Kasumi-1 (cell line): Measurements from ENCODE around the gene CFI.

Experiments used
- DNase-seq, 2 experiments: peaks; one replicate each; lab custom pipeline; 2025; lab: John Stamatoyannopoulos, UW

CFI gene

DNA sequence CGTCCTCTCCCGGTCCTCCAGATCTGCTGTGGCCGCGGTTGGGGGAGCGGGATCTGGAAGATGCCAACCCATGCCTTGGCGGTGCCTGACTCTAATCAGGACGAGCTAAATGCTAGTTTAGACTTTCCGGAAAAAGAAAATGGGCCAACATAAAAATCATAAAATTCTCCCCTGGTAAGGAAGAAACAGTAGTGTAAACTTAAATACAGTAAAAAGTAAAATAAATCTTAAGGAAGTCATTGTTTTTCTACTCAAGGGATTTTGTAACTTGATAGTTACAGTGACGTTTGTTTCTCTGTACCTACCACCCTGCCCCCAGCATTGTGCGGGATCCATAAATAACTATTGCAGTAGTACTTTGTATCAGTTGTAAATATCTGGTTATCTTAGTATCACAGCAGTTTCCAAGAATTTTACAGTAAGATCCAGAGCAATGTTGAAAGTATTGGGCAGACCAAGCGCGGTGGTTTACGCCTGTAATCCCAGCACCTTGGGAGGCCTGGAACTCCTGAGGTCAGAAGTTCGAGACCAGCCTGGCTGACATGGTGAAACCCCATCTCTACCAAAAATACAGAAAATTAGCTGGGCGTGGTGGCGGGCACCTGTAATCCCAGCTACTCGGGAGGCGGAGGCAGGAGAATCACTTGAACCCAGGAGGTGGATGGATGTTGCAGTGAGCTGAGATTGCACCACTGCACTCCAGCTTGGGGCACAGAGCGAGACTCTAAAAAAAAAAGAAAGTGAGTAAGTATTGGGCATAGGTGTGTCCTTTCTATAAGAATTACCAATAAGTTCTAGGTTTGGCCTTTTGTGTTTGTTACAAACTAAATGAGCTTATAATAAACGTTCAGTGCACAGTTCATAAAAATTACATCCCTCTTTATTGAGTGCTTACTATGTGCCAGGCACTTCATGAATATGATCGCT, 70.9 kb downstream of the CFI start:
- no peak for DNase-seq

- peak; percentile 52 to 62 for DNase-seq
These were observed 71.8 kb downstream of the CFI start, which contains the start of gene PLA2G12A for GRCh38 chr4:109729718-109730618. PLA2G12A (minus strand) TSS chr4:109730070; CDS start chr4:109729809, 261 bp downstream.

DNA sequence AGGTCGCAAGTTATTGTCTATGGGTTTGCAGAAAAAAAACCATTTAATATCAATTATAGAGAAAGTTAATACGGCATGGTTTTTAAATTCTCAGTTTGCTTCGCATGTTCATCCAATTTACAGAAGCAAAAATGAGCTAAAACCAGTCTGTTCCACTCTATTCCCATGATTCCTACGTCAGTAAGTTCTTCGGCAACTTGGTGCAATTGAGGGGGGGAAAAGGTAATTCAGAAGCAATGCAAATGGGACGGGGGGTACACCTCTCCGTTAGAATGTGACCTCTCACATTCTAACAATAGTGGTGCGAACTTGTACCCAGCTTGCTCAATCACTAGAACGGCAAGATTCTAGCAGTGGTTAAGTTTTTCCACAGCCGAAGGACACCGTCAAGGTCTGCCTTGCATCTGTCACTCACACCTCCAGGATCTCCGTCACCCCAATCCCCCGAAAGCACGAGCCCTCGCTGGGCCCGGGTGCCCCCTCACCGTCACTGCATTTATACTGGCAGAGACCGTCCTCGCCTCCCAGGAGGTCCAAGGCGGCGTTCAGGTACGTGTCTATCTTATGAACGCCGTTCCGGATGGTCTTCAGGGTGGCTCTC, 72.6 kb downstream of the CFI start:
- peak; percentile 32 to 34 for DNase-seq

DNA sequence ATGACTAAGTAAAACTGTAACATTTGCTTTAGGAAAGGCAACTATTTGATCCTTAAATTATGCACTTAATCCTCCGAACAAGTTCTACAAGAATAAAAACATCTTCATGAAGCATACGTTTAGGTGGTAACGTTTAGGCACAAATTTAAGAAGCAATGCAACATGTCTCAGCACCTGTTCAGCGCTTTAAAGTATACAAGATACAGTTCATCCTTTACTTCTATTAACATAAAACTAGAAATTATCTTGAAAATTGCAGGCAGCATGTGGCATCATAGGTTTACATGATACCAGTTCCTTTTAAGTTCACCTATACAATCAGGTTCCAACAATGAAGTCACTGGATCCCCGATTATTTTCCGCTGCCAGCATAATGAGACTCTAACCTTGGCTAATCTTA, 73.4 kb downstream of the CFI start:
- DNase-seq: no peak

- DNase-seq: no peak
These were observed 78.7 kb downstream of the CFI start for GRCh38 chr4:109723110-109723509.

- no peak for DNase-seq
These were observed 79.4 kb downstream of the CFI start for GRCh38 chr4:109722357-109722756.

DNA sequence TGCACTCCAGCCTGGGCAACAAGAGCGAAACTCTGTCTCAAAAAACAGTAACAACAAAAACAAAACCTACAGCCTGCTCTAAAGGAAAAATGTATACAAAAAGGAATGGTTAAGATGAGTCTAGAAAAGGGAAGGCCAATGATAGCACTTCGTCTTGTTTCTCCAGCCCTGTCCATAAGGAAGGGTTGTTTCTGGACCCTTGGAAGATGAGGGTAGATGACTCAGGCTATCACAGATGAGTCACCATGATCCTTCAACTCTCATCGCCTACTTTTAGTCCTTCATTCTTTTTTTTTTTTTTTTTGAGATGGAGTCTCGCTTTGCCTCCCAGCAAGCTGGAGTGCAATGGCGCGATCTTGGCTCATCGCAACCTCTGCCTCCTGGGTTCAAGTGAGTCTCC, 80.8 kb downstream of the CFI start:
- no peak for DNase-seq

- no peak for DNase-seq
These were observed 82.2 kb downstream of the CFI start for GRCh38 chr4:109719604-109720003.

DNA sequence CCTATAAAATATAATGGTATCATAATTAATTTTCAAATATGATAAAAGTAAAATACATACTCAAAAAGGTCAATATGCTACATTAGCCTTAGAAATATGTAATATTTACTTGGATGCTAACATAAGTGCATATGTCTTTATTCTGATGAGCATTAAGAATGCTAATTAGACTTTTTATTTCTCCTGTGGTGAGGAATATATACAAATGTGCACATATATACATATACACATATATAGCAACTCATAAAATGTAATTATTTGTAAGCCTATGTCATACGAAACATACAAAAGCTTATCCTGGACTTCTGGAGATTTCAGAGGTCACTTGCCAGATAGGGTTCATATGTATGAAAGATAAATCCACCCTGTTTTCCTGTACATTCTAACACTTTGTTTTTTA, 83.0 kb downstream of the CFI start:
- no peak for DNase-seq

DNA sequence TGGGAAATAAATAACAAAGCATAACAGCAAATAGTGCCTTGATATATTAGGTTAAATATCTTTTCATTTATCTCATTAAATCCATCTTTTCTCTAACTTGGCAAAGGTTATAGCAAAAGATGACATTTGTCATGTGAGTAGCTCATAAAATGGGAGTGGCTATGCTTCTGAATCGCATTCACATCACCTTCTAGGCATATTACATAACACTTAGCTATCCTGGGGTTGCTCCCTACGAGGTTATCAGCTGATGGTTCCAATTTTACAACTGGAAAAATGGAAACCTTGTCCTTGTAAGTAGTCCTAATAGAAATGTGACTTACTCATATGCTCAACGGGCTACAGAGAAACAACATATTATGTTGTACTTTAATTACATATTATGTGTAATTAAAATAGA, 88.3 kb downstream of the CFI start:
- no peak for DNase-seq

DNA sequence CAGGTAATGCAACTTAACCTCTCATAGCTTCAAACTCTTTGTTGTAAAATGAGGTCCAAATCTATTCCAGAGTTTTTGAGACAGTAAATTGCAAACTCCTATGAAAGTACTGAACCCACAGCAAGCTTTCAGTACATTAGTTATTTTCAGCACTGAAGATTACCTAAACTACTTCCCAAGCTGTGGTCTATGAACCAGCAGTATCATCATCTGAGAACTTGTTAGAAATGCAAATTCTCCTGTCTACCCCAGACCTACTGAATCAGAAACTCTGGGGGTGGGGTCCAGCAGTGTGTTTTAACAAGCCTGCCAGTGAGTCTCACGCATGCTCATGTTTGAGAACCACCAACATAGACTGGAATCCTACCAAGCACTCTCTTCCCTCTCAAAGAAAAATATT, 92.8 kb downstream of the CFI start:
- DNase-seq: no peak

DNA sequence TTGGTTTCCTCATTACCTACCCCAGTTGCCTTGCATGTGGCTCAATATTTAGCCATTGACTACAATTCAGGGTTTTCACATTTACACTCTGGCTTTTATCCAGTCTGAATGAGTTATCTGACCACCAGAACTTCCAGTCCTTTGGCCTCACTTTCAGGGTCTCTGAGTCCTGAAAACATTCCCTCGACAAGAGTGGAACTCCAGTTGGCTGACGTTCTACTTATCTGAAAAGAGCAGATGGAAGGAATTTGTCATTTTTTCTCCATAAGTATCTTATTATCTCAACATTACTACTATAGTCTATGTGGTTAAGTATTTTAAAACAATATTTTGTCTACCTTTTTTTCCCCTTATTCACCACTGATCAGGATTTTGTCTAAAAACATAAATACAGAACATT, 93.4 kb downstream of the CFI start:
- DNase-seq: no peak

DNA sequence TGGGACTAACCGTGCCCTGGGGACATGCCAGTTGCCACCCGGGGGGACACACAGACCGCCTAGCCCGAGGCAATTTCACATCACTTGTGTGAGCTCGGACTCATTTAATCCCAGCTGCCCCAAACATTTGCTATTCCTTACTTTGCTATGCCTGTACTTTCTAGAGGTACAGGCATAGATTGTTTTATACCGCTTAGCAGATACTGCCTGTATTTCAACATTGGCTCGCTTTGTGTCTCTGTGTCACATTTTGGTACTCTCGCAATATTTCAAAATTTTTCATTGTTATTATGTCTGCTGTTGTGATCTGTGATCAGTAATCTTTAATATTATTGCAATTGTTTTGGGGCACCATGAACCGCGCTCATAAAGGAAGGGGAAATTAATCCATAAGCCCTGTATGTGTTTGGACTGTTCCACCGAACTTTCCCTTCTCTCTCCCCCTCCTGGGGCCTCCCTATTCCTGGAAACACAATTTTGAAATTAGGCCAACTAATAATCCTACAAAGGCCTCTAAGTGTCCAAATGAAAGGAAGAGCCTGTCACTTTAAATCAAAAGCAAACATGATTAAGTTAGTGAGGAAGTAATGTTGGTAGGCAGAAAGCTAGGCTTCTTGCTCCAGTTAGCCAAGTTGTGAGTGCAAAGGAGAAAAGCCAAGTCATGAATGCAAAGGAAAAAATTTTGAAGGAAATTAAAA, 98.0 kb downstream of the CFI start:
- peak; percentile 68 to 70 for DNase-seq

- peak; percentile 77 to 79 for DNase-seq
These were observed 98.7 kb downstream of the CFI start, which contains the start of gene CASP6 for GRCh38 chr4:109702950-109703663. CASP6 (minus strand) TSS chr4:109703445; CDS start chr4:109703395, 50 bp downstream.

- DNase-seq: peak; percentile 26 to 29
These were observed 100.0 kb downstream of the CFI start for GRCh38 chr4:109701566-109702410.

DNA sequence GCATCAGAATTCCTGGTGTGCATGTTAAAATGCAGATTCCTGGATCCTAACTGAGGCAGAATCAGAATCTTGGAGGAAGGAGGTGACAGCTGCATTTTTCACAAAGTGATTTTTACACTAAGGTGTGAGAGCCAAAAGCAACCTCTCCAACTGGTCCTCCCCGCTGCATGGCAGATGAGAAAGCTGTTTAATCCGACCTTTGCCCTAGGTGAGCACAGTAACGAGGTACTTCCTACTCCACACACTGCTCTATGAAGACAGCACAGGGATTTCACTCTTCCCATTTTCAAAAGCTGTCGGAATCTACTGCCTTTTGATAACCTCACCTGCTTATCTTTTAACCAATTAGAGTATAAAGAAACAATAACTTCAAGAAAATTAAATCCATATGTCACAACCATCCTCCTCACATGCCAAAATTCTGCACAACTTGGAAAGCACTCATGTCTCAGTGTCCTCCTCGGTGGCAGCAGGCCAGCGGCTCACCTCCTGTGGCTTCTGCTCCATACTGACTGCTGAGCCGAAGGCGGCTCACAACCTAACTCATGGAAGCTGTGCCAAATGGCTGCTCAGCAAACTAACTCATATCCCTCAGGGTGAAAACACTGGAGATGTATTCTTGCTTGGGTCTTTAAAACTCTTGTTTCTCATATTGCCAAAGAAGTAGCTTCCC, 102.1 kb downstream of the CFI start:
- no peak for DNase-seq

- no peak for DNase-seq
These were observed 103.1 kb downstream of the CFI start for GRCh38 chr4:109698656-109699055.

- no peak for DNase-seq
These were observed 110.3 kb downstream of the CFI start for GRCh38 chr4:109691411-109691920.
